Kidney epithelial cell (primary cell): ENCODE measurements around the gene FCRL5. TPM values are rescaled to one million over a fixed set of nuclear protein-coding genes. Genes with fewer than 3 reads are reported as not detected.

Experiments
- DNase-seq: peaks from one replicate; pipeline ENCODE4 v3.0.0-alpha.2; 2010; ENCODE audit warnings: low read depth
- H3K27me3 ChIP-seq: 2 replicates; pipeline ENCODE4 v1.6.0; 2011; ENCODE audit warnings: low read length; ENCODE audit not compliant: control insufficient read depth, insufficient read depth
- H3K36me3 ChIP-seq: 2 replicates; pipeline ENCODE4 v1.5.1; 2011; ENCODE audit warnings: low read length; ENCODE audit not compliant: control insufficient read depth, insufficient read depth
- H3K4me3 ChIP-seq: 2 replicates; pipeline ENCODE4 v1.5.1; 2011; ENCODE audit warnings: low read depth, mild to moderate bottlenecking, control low read depth, low read length
- CTCF ChIP-seq: IDR thresholded peaks from 2 replicates; pipeline ENCODE4 v1.5.1; 2011; ENCODE audit warnings: mild to moderate bottlenecking, moderate library complexity, low read length, control low read depth, inconsistent platforms; ENCODE audit not compliant: insufficient read depth, poor library complexity, severe bottlenecking
- total RNA-seq: library from RNA; depleted of rRNA; stranded (reverse); fragments of >200 nt; gene quantifications from 2 replicates; pipeline ENCODE4 v1.2.3, GENCODE V29; 2015

FCRL5 gene
- total RNA-seq, 1 donor from 2014 or later, result not detected

GRCh38 chr1:157498736-157499090 is 53.6 kb downstream of the FCRL5 start:
- TF ChIP-seq CTCF, result no peak
- peaks cover 3% of the 10 kb centered on the region for H3K27me3 ChIP-seq
- no peak overlapping the region for H3K4me3 ChIP-seq
- DNase-seq, result no peak
- no peaks in the 10 kb centered on the region for H3K36me3 ChIP-seq

GRCh38 chr1:157497987-157498735 is 54.2 kb downstream of the FCRL5 start:
- no peak for DNase-seq
- H3K36me3 ChIP-seq, result no peaks in the 10 kb centered on the region
- no peak overlapping the region for H3K4me3 ChIP-seq
- no peak for TF ChIP-seq CTCF
- peaks cover 3% of the 10 kb centered on the region for H3K27me3 ChIP-seq

GRCh38 chr1:157497284-157497683 is 55.0 kb downstream of the FCRL5 start:
- TF ChIP-seq CTCF, result no peak
- no peak overlapping the region for H3K4me3 ChIP-seq
- H3K27me3 ChIP-seq, result peaks cover 3% of the 10 kb centered on the region
- DNase-seq, result no peak
- no peaks in the 10 kb centered on the region for H3K36me3 ChIP-seq

- H3K4me3 ChIP-seq, result no peak overlapping the region
- no peak for DNase-seq
- H3K27me3 ChIP-seq, result peaks cover 3% of the 10 kb centered on the region
- peak; percentile 77 for TF ChIP-seq CTCF
- H3K36me3 ChIP-seq, result no peaks in the 10 kb centered on the region
Observed at GRCh38 chr1:157496121-157496526, 56.2 kb downstream of the FCRL5 start.

- Histone ChIP-seq H3K27me3 (peaks cover 5% of the 10 kb centered on the region), H3K4me3 (no peak overlapping the region), H3K36me3 (no peaks in the 10 kb centered on the region)
- TF ChIP-seq CTCF, result no peak
- DNase-seq, result no peak
Observed at GRCh38 chr1:157495285-157495684, 57.0 kb downstream of the FCRL5 start.

GRCh38 chr1:157494093-157494492 is 58.2 kb downstream of the FCRL5 start:
- no peak for TF ChIP-seq CTCF
- H3K36me3 ChIP-seq, result no peaks in the 10 kb centered on the region
- DNase-seq, result no peak
- peaks cover 3% of the 10 kb centered on the region for H3K27me3 ChIP-seq
- no peak overlapping the region for H3K4me3 ChIP-seq
